Measurements from ENCODE around the gene LDLRAD4. TPM values are rescaled to one million over a fixed set of nuclear protein-coding genes. Genes with fewer than 3 reads are reported as not detected.

Gene LDLRAD4
- total RNA-seq, 1 donor from 2014 or later = 28.2 TPM

DNA sequence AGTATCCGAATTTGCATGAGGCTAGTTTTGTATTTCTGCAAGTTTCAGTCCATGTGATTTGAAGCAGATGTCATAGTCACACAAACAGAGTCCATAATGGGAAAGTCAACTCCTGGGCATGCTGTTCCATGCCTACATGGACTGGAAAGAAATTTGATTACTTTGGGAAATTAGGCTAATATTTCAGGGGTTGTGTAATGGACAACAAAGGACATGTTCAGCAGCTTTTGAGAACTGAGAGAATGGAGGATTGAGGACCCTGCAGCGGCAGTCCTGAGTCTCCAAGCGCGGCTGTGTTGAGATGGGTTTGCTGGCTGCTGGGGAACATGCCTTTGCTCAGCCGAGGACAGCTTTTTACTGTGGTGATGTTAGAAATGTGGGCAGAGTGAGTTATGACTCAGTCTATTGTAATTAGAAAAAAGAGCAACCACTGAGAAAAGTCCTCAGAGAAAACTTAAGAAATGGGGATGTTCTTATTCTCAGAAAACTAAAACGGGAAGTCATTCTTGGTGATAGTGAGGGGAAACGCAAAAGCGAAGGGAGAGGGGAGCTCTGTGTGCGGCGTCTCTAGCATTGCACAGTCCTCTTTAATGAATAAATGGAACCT, 358.6 kb downstream of the LDLRAD4 start:
- DNase-seq = no peak

DNA sequence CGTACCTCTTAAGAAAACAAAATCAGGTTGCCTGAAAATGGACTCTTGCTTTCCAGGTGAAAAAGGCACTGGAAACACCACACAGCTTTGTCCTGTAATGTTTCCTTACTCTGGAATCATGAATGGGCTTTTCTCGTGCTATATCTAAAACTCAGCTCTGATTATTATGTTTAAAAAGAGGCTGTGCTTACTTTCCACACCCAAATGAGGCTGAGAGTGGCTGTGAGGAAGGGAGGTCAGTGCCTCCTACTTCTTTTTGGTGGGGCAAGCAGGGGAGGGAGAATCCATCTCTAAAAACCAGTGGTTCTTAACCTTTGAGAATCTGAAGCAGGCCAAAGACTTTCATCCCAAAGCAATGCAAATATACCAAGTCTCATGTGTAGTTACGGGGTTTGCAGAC, 359.2 kb downstream of the LDLRAD4 start:
- no peak for DNase-seq

GRCh38 chr18:13578400-13578799, 359.8 kb downstream of the LDLRAD4 start:
- DNase-seq = no peak

GRCh38 chr18:13579874-13580273, 361.3 kb downstream of the LDLRAD4 start:
- DNase-seq = no peak

DNA sequence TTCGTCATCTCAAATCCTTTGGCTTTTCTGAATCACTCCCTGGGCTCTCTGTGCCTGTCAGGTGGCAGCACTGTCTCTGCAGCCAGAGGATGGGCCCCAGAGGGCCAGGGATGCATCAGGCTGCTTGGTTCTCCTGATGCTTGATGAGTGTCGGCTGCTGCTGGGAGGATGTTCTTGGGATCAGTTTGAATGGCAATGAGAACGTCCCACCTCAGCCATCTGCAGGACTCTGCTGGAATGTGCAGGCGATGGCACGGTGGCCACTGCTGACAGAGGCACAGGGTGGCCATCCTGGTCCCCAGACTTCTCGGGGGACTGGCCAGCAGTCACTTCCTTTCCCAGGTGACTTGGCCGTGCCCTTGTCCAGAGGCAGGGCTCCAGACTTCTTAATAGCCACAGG, 361.8 kb downstream of the LDLRAD4 start:
- DNase-seq = no peak

GRCh38 chr18:13580991-13581390, 362.4 kb downstream of the LDLRAD4 start:
- DNase-seq = no peak

DNA sequence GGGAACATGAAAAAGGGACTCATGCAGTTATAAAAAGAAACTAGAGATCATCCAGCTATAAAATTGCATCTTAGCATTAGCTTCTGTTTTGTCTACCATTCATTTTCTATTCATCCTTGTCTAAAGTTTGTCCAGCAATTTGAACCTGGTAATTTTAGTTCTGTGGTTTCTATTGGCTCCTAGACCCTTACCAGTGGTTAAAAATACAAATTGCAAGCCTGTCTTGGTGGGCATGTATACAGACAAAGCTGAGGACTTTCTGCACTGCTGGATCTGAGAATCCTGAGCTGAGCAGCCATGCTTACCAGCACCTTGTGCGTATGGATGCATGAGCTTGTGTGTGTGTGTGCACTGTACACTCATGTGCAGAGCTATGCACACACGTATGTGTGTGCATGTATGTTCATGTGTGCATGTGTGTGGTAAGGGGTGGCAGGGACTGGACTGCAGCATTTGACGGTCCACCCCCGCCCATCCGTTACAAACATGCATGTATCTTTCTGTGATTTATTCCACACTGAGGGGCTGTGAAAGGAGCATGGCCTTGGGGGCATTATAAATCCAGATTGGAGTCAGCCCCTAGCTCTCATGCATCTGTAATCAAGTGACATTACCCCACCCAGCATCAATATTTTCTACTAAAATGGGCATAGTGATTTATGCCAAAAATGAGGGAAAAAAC, 363.1 kb downstream of the LDLRAD4 start:
- no peak for DNase-seq

DNA sequence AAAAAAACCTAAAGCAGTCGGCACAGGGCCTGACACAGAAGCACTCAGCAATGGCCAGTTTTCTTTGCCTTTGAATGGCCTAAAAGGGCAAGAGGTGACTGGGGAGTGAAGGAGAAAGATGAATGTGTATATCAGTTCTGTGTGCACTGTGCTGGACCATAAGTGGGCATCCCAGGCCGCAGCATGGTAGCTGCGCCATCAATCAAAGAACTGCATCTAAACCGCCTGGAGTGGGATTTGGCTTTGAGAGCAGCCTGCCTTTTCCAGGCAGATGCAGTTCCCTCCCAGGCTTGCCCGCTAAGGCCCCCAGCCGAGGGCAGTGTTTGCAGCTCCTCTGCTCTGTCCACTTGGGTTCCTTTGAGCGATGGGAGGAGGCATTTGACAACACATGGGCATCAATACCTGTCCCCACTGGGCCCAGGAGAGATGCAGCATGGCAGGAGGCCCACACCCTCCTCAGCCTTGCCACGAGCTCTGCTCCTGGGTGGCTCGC, 363.7 kb downstream of the LDLRAD4 start:
- DNase-seq = no peak

GRCh38 chr18:13583576-13584550, 365.3 kb downstream of the LDLRAD4 start:
- no peak for DNase-seq

GRCh38 chr18:13584825-13585224, 366.3 kb downstream of the LDLRAD4 start:
- DNase-seq = no peak

DNA sequence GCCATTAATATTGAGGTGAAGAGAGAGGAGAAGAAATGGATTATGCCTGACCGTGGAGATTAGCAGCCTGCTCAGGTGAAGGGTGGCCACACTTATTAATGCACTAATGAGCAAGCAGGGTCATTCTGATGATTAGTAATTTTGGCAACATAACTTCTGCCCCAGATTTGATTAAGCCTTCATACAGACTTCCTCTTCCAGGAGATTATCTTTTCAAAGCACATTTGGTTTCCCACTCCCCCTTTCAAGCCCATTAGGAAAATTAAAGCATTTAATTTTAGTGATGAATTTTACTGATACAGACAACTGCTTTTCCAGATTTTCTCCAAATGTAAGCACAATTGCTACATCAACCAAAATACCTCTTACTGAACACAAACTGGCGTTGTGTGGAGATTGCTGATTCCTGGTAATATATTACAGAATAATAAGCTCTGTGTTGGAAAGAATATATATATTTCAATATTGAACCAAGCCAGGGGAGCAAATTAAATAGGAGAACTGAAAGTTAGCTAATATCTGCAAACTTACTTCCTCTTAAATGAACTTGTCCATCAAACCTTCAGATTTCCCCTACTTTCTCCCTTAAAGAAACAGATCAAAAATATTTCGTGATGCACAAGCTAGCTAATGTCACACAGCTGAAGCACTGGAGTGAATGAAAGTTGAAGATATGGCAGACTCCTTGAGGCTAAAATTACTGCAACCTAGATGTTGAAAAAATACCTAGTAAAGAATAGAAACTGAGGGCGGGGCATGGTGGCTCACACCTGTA, 367.0 kb downstream of the LDLRAD4 start:
- DNase-seq = no peak

DNA sequence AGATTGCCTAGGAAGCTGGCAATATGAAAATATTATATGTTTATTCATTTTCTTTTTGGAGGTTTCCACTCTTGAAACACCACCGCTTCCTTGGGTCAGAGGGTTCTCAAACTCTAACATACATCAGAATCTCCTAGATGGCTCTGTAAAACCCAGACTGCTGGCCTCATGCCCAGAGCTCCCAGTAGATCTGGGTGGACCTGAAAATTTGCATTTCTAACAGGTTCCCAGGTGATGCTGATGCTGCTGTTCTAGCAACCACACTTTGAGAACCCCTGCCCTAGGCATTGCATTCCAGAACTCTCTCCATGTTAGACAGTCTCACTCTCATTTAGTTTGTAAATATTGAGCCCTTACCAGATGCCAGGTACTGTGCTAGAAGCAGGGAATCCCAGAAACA, 368.4 kb downstream of the LDLRAD4 start:
- no peak for DNase-seq

GRCh38 chr18:13587477-13587876, 368.9 kb downstream of the LDLRAD4 start:
- DNase-seq = no peak

DNA sequence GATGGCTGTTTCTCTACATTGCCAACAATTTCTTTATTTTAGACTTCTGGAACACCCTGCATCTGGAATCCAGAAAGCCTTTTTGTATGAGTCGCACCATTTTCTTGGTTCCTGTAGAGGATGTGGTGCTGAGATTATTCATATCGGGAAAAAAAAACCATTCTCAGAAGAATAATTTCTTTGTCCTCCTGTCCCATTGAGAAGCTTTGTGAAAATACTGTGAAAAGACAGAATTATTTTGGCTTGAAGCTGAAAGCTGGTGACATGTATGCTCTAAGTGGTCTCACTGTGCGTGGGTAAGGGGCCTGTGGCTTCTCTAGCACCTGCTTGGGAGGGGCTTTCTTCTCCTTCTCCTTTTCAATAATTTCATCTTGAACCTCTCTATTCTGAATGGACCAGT, 369.4 kb downstream of the LDLRAD4 start:
- no peak for DNase-seq

DNA sequence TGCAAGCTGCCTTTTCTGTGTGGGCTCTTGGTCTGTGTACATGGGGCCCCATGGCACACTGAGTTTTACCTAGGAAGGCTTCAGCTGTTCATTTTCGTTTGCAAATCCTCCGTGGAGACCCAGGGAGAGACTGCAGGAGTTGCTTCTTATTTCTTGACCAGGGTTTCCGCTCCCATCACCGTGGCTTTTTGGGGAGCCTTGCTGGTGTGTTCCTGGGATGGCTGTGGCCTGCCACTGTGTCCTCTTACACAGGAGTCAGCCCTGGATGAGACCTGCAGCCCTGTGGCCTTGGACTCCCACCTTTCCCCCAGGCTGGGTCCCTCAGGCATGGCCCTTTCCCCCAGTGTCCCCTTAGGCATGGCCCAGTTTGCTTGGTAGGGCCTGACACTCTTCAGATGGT, 370.8 kb downstream of the LDLRAD4 start:
- no peak for DNase-seq

- DNase-seq = no peak
Observed at GRCh38 chr18:13589943-13590342, 371.4 kb downstream of the LDLRAD4 start.

DNA sequence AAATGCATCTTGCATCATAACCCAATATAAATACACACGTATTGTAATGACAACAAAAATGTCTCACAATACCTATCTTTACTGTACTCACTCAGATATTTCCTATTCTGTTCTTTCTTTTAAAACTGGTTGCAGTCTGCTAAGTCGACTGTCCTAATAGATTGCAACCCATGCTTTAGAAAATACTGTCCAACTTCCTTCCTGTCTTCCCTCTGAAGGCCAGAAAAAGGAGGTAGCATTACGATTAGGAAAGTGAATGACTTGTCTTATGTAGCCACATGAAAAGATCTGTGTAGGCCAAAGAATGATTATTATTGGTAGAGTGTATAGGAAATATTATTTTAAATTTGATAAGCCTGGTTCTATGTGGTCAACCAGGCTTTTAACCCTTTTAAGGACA, 373.7 kb downstream of the LDLRAD4 start:
- no peak for DNase-seq

DNA sequence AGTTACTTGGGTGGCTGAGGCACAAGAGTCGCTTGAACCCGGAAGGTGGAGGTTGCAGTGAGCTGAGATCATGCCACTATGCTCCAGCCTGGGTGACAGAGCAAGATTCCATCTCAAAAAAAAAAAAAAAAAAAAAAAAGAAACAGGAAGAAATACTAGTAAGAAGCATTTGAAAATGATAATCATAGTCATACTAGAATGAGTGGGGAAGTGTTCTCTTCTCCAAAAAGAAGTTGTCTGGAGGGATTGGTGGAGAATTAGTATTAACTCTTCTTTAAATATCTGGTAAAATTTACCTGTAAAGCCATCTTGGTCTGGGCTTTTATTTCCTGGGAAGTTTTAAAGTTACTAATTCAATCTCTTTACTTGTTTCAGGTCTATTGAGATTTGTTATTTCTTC, 376.0 kb downstream of the LDLRAD4 start:
- no peak for DNase-seq

DNA sequence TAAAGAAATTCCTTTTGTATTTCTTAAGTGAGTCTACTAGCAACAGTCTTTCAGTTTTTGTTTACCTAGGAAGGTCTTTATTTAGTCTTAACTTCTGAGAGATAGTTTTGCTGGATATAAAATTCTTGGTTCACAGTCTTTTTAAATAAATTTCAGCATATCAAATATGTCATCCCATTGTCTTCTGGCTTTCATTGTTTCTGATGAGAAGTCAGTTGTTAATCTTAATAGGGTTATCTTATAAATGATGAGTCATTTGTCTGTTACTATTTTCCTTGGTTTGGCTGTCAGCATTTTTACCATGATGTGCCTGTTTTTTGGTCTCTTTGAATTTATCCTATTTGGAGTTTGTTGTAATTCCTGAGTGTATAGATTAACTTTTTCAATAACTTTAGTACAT, 378.5 kb downstream of the LDLRAD4 start:
- DNase-seq = no peak

DNA sequence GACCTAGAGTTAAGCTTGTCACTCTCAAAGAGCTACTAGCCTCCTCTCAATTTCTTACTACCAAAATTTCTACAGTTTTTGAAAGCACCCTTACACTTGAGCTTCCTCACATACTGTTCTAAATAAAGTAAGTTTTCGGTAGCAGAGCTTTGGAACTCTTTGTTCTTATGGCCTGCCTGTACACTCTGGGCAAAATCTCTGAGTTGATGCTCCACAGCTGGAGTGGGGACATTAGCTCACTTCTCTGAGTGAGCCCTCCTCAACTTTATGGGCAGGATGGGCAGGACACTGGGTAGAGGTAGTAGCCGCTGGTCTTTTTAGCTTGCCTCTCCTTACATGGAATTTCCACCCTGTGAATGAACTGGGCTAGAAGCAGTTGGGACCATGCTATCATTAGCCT, 380.0 kb downstream of the LDLRAD4 start:
- DNase-seq = no peak

DNA sequence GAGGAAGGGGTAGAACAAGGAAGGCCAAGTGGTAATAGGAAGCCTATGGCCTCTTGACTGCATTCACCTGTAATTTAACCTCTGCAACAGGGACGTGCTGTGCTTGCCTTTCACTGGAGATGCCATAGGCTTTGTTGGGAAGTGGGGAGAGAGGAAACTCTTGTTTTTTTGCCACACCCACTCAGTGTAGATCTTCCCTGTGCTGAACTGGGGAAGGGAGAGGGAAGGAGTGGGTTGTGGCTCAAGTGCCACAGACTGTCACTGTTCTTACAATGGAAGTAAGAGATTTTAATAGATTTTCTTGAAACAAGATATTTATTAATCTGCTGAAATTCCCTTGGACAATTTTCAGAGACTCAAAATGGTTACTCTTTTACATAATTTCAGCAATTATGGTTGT, 380.5 kb downstream of the LDLRAD4 start:
- DNase-seq = no peak

GRCh38 chr18:13603304-13604019, 384.9 kb downstream of the LDLRAD4 start:
- no peak for DNase-seq

All from skin of body (tissue), 2 donors.